HG03108 (cell line): ENCODE data around the gene FRA10AC1.
"Not testable (repeated sequence)": the region's sequence is repeated elsewhere in the genome, so short reads cannot be mapped to it uniquely, and the experiment has no call there.

ENCODE experiments used
- ATAC-seq: cut with Tn5 transposase; IDR thresholded peaks from one replicate; pipeline ENCODE4 v1.9.1; 2021; ENCODE audit warnings: moderate library complexity; ENCODE audit not compliant: unreplicated experiment

Gene FRA10AC1

GRCh38 chr10:93703841-93704240, 1.4 kb upstream of the FRA10AC1 start:
- no peak for ATAC-seq

GRCh38 chr10:93703066-93703465, 674 bp upstream of the FRA10AC1 start:
- ATAC-seq, result peak; percentile 24

- ATAC-seq, result no peak
These were observed 554 bp downstream of the FRA10AC1 start for GRCh38 chr10:93701866-93702209.

GRCh38 chr10:93697207-93697606, 5.2 kb downstream of the FRA10AC1 start:
- no peak for ATAC-seq

GRCh38 chr10:93696582-93696981, 5.8 kb downstream of the FRA10AC1 start:
- not testable (repeated sequence) for ATAC-seq

GRCh38 chr10:93695740-93696139, 6.7 kb downstream of the FRA10AC1 start:
- ATAC-seq, result no peak

- ATAC-seq, result no peak
These were observed 14.7 kb downstream of the FRA10AC1 start for GRCh38 chr10:93687737-93688136.

GRCh38 chr10:93680412-93681047, 21.9 kb downstream of the FRA10AC1 start:
- no peak for ATAC-seq

GRCh38 chr10:93678805-93679587, 23.4 kb downstream of the FRA10AC1 start:
- no peak for ATAC-seq

- ATAC-seq, result no peak
These were observed 24.0 kb downstream of the FRA10AC1 start for GRCh38 chr10:93678386-93678785.

- ATAC-seq, result no peak
These were observed 28.6 kb downstream of the FRA10AC1 start for GRCh38 chr10:93673791-93674190.

GRCh38 chr10:93672890-93673289, 29.5 kb downstream of the FRA10AC1 start:
- no peak for ATAC-seq

- no peak for ATAC-seq
These were observed 30.2 kb downstream of the FRA10AC1 start for GRCh38 chr10:93672022-93672678.

- ATAC-seq, result no peak
These were observed 31.4 kb downstream of the FRA10AC1 start for GRCh38 chr10:93671042-93671441.

- no peak for ATAC-seq
These were observed 32.0 kb downstream of the FRA10AC1 start for GRCh38 chr10:93670372-93670771.

GRCh38 chr10:93667795-93668194, 34.6 kb downstream of the FRA10AC1 start:
- no peak for ATAC-seq

- no peak for ATAC-seq
These were observed 36.4 kb downstream of the FRA10AC1 start for GRCh38 chr10:93666030-93666429.

- no peak for ATAC-seq
These were observed 44.6 kb downstream of the FRA10AC1 start for GRCh38 chr10:93657757-93658156.

- no peak for ATAC-seq
These were observed 46.2 kb downstream of the FRA10AC1 start for GRCh38 chr10:93656155-93656554.

- ATAC-seq, result no peak
These were observed 48.2 kb downstream of the FRA10AC1 start for GRCh38 chr10:93654201-93654600.

- ATAC-seq, result no peak
These were observed 49.5 kb downstream of the FRA10AC1 start for GRCh38 chr10:93652857-93653256.

- no peak for ATAC-seq
These were observed 62.6 kb downstream of the FRA10AC1 start for GRCh38 chr10:93639791-93640190.
